ENCODE measurements around the gene PSMD9. TPM values are rescaled to one million over a fixed set of nuclear protein-coding genes. Genes with fewer than 3 reads are reported as not detected.

PSMD9 gene
- total RNA-seq, 2 donors from 2014 or later = 41.4 to 50.9 TPM

DNA sequence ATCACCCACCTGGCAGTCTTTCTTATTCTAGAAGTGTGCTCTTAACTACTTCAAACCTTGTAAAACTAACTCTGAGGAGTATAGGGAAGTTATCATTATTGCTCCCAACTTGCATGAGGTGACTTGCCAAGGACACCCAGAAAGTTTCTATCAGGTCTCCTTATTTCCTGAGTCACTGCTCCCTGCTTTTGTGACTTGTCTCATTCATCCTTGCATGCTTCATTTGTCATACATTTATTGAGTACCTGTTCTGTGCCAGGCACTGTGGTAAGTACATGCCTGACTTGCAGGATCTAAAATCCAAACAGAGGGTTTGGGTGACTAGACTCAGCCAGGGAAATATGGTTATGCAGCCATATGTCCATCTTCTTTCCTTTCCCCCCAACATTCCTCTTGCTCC, 55.3 kb downstream of the PSMD9 start:
- Mint-ChIP-seq H3K27ac (no peak overlapping the region), H3K36me3 (ENCODE audit: low read depth) (peaks cover 9% of the 10 kb centered on the region), H3K4me3 (no peak overlapping the region), H3K9me3 (peaks cover 16% of the 10 kb centered on the region), H3K27me3 (ENCODE audit: insufficient read depth) (no peaks in the 10 kb centered on the region), H3K4me1 (peaks cover 19% of the 10 kb centered on the region)
- H3K9ac ChIP-seq (ENCODE audit: extremely low read depth, low read length, poor library complexity, severe bottlenecking) = no peak overlapping the region
- peaks cover 14% of the 10 kb centered on the region for H3K9me3 ChIP-seq (ENCODE audit: control insufficient read depth, low read length)
- TF ChIP-seq, protein P1, sequence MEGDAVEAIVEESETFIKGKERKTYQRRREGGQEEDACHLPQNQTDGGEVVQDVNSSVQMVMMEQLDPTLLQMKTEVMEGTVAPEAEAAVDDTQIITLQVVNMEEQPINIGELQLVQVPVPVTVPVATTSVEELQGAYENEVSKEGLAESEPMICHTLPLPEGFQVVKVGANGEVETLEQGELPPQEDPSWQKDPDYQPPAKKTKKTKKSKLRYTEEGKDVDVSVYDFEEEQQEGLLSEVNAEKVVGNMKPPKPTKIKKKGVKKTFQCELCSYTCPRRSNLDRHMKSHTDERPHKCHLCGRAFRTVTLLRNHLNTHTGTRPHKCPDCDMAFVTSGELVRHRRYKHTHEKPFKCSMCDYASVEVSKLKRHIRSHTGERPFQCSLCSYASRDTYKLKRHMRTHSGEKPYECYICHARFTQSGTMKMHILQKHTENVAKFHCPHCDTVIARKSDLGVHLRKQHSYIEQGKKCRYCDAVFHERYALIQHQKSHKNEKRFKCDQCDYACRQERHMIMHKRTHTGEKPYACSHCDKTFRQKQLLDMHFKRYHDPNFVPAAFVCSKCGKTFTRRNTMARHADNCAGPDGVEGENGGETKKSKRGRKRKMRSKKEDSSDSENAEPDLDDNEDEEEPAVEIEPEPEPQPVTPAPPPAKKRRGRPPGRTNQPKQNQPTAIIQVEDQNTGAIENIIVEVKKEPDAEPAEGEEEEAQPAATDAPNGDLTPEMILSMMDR (conservative IDR thresholded peaks at IDR 0.05) = no peak
- peak; percentile 24 for DNase-seq
- no peaks in the 10 kb centered on the region for H3K27me3 ChIP-seq (ENCODE audit: control insufficient read depth, insufficient read depth, low read length, poor library complexity, severe bottlenecking)
- H3K36me3 ChIP-seq (ENCODE audit: control insufficient read depth, insufficient read depth, low read length) = peaks cover 4% of the 10 kb centered on the region
- no peak overlapping the region for H3K27ac ChIP-seq (ENCODE audit: low read depth, low read length)
- no peak overlapping the region for H3K4me3 ChIP-seq (ENCODE audit: low read length)
- H3K4me1 ChIP-seq (ENCODE audit: control insufficient read depth, insufficient read depth, low read length) = peaks cover 4% of the 10 kb centered on the region

DNA sequence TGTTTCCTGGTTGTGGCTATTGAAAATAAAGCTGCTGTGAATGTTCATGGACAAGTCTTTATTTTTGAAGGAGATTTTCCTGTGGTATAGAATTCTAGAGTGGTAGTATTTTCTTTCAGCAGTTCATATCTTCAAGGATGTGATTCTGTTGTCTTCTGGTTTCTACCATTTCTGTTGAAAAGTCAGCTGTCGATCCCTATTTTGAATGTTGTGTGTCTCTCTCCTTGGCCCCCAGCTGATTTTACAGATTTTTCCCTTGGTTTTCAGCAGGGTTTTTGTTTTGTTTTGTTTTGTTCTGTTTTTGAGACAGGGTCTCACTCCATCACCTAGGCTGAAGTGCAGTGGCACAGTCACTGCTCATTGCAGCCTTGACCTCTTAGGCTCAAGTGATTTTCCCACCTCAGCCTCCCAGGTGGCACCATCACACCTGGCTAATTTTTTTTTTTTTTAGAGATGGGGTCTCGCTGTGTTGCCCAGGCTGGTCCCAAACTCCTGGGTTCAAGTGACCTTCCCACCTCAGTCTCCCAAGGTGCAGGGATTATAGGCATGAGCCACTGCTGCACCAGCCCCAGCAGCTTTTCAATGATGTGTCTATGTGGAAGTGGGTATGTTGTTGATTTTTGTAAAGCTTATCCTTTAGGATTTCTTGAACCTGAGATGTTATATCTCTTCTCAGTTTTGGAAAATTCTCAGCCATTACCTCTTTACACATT, 57.9 kb downstream of the PSMD9 start:
- Histone ChIP-seq H3K9me3 (ENCODE audit: control insufficient read depth, low read length) (peaks cover 14% of the 10 kb centered on the region), H3K27me3 (ENCODE audit: control insufficient read depth, insufficient read depth, low read length, poor library complexity, severe bottlenecking) (no peaks in the 10 kb centered on the region), H3K36me3 (ENCODE audit: control insufficient read depth, insufficient read depth, low read length) (peaks cover 4% of the 10 kb centered on the region), H3K4me1 (ENCODE audit: control insufficient read depth, insufficient read depth, low read length) (peaks cover 4% of the 10 kb centered on the region), H3K27ac (ENCODE audit: low read depth, low read length) (no peak overlapping the region), H3K9ac (ENCODE audit: extremely low read depth, low read length, poor library complexity, severe bottlenecking) (no peak overlapping the region), H3K4me3 (ENCODE audit: low read length) (no peak overlapping the region)
- WGBS, 2 experiments (ENCODE audit: insufficient coverage in 1 of 2, insufficient read length in 1 of 2) = 98% methylated on average over 2 of the region's 2 CpGs; no CpG with 5 or more reads in 1 of the 2 experiments
- TF ChIP-seq, protein P1 (conservative IDR thresholded peaks at IDR 0.05) = no peak
- Mint-ChIP-seq H3K27ac (no peak overlapping the region), H3K9me3 (peaks cover 16% of the 10 kb centered on the region), H3K36me3 (ENCODE audit: low read depth) (peaks cover 9% of the 10 kb centered on the region), H3K4me1 (peaks cover 6% of the 10 kb centered on the region), H3K4me3 (no peak overlapping the region), H3K27me3 (ENCODE audit: insufficient read depth) (no peaks in the 10 kb centered on the region)
- DNase-seq = no peak

GRCh38 chr12:121947981-121948380, 59.4 kb downstream of the PSMD9 start:
- Histone ChIP-seq H3K27me3 (ENCODE audit: control insufficient read depth, insufficient read depth, low read length, poor library complexity, severe bottlenecking) (no peaks in the 10 kb centered on the region), H3K9me3 (ENCODE audit: control insufficient read depth, low read length) (peaks cover 14% of the 10 kb centered on the region), H3K27ac (ENCODE audit: low read depth, low read length) (no peak overlapping the region), H3K9ac (ENCODE audit: extremely low read depth, low read length, poor library complexity, severe bottlenecking) (no peak overlapping the region), H3K36me3 (ENCODE audit: control insufficient read depth, insufficient read depth, low read length) (no peaks in the 10 kb centered on the region), H3K4me1 (ENCODE audit: control insufficient read depth, insufficient read depth, low read length) (peaks cover 4% of the 10 kb centered on the region), H3K4me3 (ENCODE audit: low read length) (no peak overlapping the region)
- H3K4me3 Mint-ChIP-seq = no peak overlapping the region
- peaks cover 9% of the 10 kb centered on the region for H3K36me3 Mint-ChIP-seq (ENCODE audit: low read depth)
- peaks cover 6% of the 10 kb centered on the region for H3K4me1 Mint-ChIP-seq
- TF ChIP-seq, protein P1 (conservative IDR thresholded peaks at IDR 0.05) = no peak
- peaks cover 17% of the 10 kb centered on the region for H3K9me3 Mint-ChIP-seq
- 100% methylated on average over 1 of the region's 2 CpGs; no CpG with 5 or more reads in 1 of the 2 experiments for WGBS, 2 experiments (ENCODE audit: insufficient coverage in 1 of 2, insufficient read length in 1 of 2)
- H3K27me3 Mint-ChIP-seq (ENCODE audit: insufficient read depth) = no peaks in the 10 kb centered on the region
- H3K27ac Mint-ChIP-seq = no peak overlapping the region
- no peak for DNase-seq

Measured in endodermal cell (in vitro differentiated cells).